ENCODE measurements around the gene RGS10. TPM values are rescaled to one million over a fixed set of nuclear protein-coding genes. Genes with fewer than 3 reads are reported as not detected.

RGS10 gene
- total RNA-seq, 1 experiment from 2014 or later: 22.6 TPM

- ATAC-seq (no peak), DNase-seq (ENCODE audit: low spot score) (no peak)
- no peak overlapping the region for H3K4me3 Mint-ChIP-seq
- TF ChIP-seq ERG (CRISPR knock-in tag; IDR thresholded peaks at IDR 0.05) (no peak), FOXP1 (CRISPR knock-in tag; IDR thresholded peaks at IDR 0.05; ENCODE audit: borderline replicate concordance) (no peak), USF1 (CRISPR knock-in tag; IDR thresholded peaks at IDR 0.05) (no peak), RORB (CRISPR knock-in tag; IDR thresholded peaks at IDR 0.05) (no peak), HMGA2 (CRISPR knock-in tag; IDR thresholded peaks at IDR 0.05) (no peak), E2F5 (CRISPR knock-in tag; IDR thresholded peaks at IDR 0.05) (no peak), NR1H2 (CRISPR knock-in tag; IDR thresholded peaks at IDR 0.05) (no peak), ZNF416 (CRISPR knock-in tag; IDR thresholded peaks at IDR 0.05) (no peak), ATF3 (CRISPR knock-in tag; conservative IDR thresholded peaks at IDR 0.05) (no peak), ZNF423 (CRISPR knock-in tag; IDR thresholded peaks at IDR 0.05) (no peak), USF2 (CRISPR knock-in tag; IDR thresholded peaks at IDR 0.05) (no peak), ZNF281 (CRISPR knock-in tag; IDR thresholded peaks at IDR 0.05) (no peak), TEAD4 (CRISPR knock-in tag; IDR thresholded peaks at IDR 0.05) (no peak), MAX (CRISPR knock-in tag; IDR thresholded peaks at IDR 0.05) (no peak), JAZF1 (CRISPR knock-in tag; IDR thresholded peaks at IDR 0.05) (no peak), HMGXB4 (CRISPR knock-in tag; IDR thresholded peaks at IDR 0.05) (no peak), ZNF671 (CRISPR knock-in tag; IDR thresholded peaks at IDR 0.05) (no peak), ATF2 (CRISPR knock-in tag; IDR thresholded peaks at IDR 0.05; ENCODE audit: borderline replicate concordance, low read depth) (no peak)
- POLR2A ChIA-PET: no interaction called here
- H3K36me3 Mint-ChIP-seq: no peaks in the 10 kb centered on the region
- H3K27me3 Mint-ChIP-seq (ENCODE audit: low read depth): peaks cover 47% of the 10 kb centered on the region
- no peaks in the 10 kb centered on the region for H3K9me3 Mint-ChIP-seq
- H3K27ac Mint-ChIP-seq: no peak overlapping the region
- peaks cover 27% of the 10 kb centered on the region for H3K4me1 Mint-ChIP-seq
- CTCF ChIA-PET: interaction anchor here (1.3 kb wide), 1 partner anchor 63 kb away, joined by 3 read pairs; no protein-coding TSS in a partner anchor
These were observed 2.5 kb downstream of the RGS10 start for GRCh38 chr10:119540038-119540437.

Data from WTC11 (cell line).